Central memory CD4-positive, alpha-beta T cell (primary cell): ENCODE results near the gene DLGAP1.

ENCODE experiments used
- DNase-seq: peaks from one replicate; pipeline ENCODE4 v3.0.0; 2022

The DLGAP1 gene

GRCh38 chr18:3983351-3983969, 471.6 kb downstream of the DLGAP1 start:
- DNase-seq = no peak

GRCh38 chr18:3982541-3982940, 472.6 kb downstream of the DLGAP1 start:
- no peak for DNase-seq

- DNase-seq = no peak
Measured at GRCh38 chr18:3979024-3979423, 476.1 kb downstream of the DLGAP1 start.

GRCh38 chr18:3973191-3973850, 481.8 kb downstream of the DLGAP1 start:
- DNase-seq = no peak

GRCh38 chr18:3972291-3972930, 482.7 kb downstream of the DLGAP1 start:
- no peak for DNase-seq

GRCh38 chr18:3970929-3971328, 484.2 kb downstream of the DLGAP1 start:
- DNase-seq = no peak

- no peak for DNase-seq
Measured at GRCh38 chr18:3967359-3968180, 487.5 kb downstream of the DLGAP1 start.

GRCh38 chr18:3966642-3967358, 488.3 kb downstream of the DLGAP1 start:
- DNase-seq = no peak

GRCh38 chr18:3966246-3966641, 488.9 kb downstream of the DLGAP1 start:
- DNase-seq = no peak

GRCh38 chr18:3960977-3961376, 494.1 kb downstream of the DLGAP1 start:
- no peak for DNase-seq

- DNase-seq = no peak
Measured at GRCh38 chr18:3960142-3960541, 495.0 kb downstream of the DLGAP1 start.

GRCh38 chr18:3952031-3952430, 503.1 kb downstream of the DLGAP1 start:
- DNase-seq = no peak

GRCh38 chr18:3950668-3951404, 504.3 kb downstream of the DLGAP1 start:
- no peak for DNase-seq

GRCh38 chr18:3948958-3949357, 506.1 kb downstream of the DLGAP1 start:
- no peak for DNase-seq

GRCh38 chr18:3947383-3947782, 507.7 kb downstream of the DLGAP1 start:
- DNase-seq = no peak

GRCh38 chr18:3935305-3935704, 519.8 kb downstream of the DLGAP1 start:
- DNase-seq = no peak

- DNase-seq = no peak
Measured at GRCh38 chr18:3932276-3932675, 522.8 kb downstream of the DLGAP1 start.

GRCh38 chr18:3931542-3932112, 523.5 kb downstream of the DLGAP1 start:
- no peak for DNase-seq

GRCh38 chr18:3931013-3931315, 524.1 kb downstream of the DLGAP1 start:
- DNase-seq = no peak

GRCh38 chr18:3930126-3931012, 524.7 kb downstream of the DLGAP1 start:
- no peak for DNase-seq

- DNase-seq = no peak
Measured at GRCh38 chr18:3924455-3924854, 530.7 kb downstream of the DLGAP1 start.
